Activated naive CD8-positive, alpha-beta T cell treated with anti-CD3 and anti-CD28 coated beads, Interleukin-2, amount 50 U/mL, for 24 hours (primary cell): Measurements from ENCODE around the gene PKN1.
A peak's percentile ranks its signal among the peaks of the same experiment; 100 is the strongest.
"Not testable (repeated sequence)": the region's sequence is repeated elsewhere in the genome, so short reads cannot be mapped to it uniquely, and the experiment has no call there.

Experiments used
- ATAC-seq: fragments of 150-1000 bp; cut with Tn5 transposase; one replicate; pipeline ENCODE4 v1.10.0; 2021
- DNase-seq: peaks from one replicate; pipeline ENCODE4 v3.0.0; 2021
- H3K27ac Mint-ChIP-seq: one replicate; pipeline ENCODE4 v1.8.0; 2021; ENCODE audit warnings: mild to moderate bottlenecking, mixed read lengths
- H3K27me3 Mint-ChIP-seq: one replicate; pipeline ENCODE4 v1.8.0; 2021; ENCODE audit warnings: mixed read lengths
- H3K36me3 Mint-ChIP-seq: one replicate; pipeline ENCODE4 v1.8.0; 2021; ENCODE audit warnings: low read depth, mixed read lengths
- H3K4me1 Mint-ChIP-seq: one replicate; pipeline ENCODE4 v1.8.0; 2021; ENCODE audit warnings: mixed read lengths
- H3K4me3 Mint-ChIP-seq: one replicate; pipeline ENCODE4 v1.8.0; 2021; ENCODE audit warnings: mild to moderate bottlenecking, moderate library complexity, mixed read lengths
- H3K9me3 Mint-ChIP-seq: one replicate; pipeline ENCODE4 v1.8.0; 2021; ENCODE audit warnings: mixed read lengths

Gene PKN1

GRCh38 chr19:14494411-14494810 lies 61.3 kb downstream of the PKN1 start:
- Mint-ChIP-seq H3K4me1 (peaks cover 18% of the 10 kb centered on the region), H3K27me3 (peaks cover 2% of the 10 kb centered on the region), H3K4me3 (peak overlapping the region; percentile 55), H3K36me3 (peaks cover 3% of the 10 kb centered on the region), H3K9me3 (no peaks in the 10 kb centered on the region), H3K27ac (no peak overlapping the region)
- ATAC-seq = no peak
- no peak for DNase-seq

DNA sequence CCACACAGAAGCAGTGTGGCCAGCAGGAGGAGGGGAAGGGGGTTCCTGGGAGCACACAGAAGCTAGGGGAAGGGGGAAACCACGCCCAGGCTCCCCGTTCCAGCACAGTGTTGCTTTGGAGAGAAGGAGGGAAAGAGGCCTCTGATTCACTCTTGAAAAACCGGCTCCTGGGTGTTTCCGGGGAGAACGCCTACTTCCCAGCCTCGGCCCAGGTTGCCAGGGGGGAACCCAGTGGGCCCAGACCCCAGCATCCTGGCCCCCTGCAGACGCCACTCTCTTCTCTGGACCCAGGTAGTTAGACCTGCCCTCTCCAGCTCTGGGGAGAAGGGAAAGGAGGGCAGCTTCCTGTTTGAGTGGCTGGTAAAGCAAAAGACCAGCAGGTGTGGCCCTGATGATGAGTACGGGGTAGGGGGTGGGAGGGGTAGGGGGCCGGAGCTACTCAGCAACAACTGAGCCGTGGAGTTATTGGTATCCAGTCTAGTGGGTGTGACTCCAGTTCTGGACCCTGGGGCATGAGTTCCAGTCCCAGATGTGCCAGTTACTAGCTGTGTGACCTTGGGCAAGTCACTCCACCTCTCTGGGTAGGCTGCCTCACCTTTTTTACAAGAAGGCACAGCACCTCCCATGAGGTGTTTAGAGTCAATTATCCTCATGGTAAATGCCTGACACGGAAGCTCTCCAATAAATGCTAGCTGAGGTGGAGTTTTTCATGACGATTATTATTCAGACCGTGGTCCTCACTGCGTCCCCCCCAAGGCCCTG lies 62.0 kb downstream of the PKN1 start:
- peak overlapping the region; percentile 78 for H3K27ac Mint-ChIP-seq
- ATAC-seq (no peak), DNase-seq (no peak)
- H3K4me1 Mint-ChIP-seq = peaks cover 18% of the 10 kb centered on the region
- H3K36me3 Mint-ChIP-seq = no peaks in the 10 kb centered on the region
- H3K27me3 Mint-ChIP-seq = peaks cover 2% of the 10 kb centered on the region
- peak overlapping the region; percentile 79 for H3K4me3 Mint-ChIP-seq
- no peaks in the 10 kb centered on the region for H3K9me3 Mint-ChIP-seq

DNA sequence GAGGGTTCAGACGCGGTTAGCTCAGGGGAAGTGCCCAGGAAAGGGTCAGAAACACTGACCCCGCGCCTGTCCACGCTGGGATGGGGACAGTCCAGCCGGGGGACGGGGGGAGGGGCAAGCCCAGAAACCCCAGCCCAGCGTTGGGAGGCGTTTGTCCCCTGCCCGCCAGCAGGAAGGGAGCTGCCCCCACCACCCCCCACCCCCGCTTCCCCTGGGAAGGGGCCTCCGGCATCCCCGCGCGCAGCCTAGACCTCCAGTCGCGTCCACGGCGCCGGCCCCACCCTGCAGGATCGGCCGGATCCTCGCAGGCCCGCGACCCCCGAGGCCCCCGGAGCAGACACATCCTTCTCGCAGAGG lies 62.5 kb downstream of the PKN1 start:
- H3K9me3 Mint-ChIP-seq = no peaks in the 10 kb centered on the region
- H3K27me3 Mint-ChIP-seq = peaks cover 2% of the 10 kb centered on the region
- H3K27ac Mint-ChIP-seq = peak overlapping the region; percentile 78
- H3K4me3 Mint-ChIP-seq = peak overlapping the region; percentile 79
- ATAC-seq = no peak
- H3K4me1 Mint-ChIP-seq = peaks cover 18% of the 10 kb centered on the region
- H3K36me3 Mint-ChIP-seq = no peaks in the 10 kb centered on the region
- DNase-seq = no peak

DNA sequence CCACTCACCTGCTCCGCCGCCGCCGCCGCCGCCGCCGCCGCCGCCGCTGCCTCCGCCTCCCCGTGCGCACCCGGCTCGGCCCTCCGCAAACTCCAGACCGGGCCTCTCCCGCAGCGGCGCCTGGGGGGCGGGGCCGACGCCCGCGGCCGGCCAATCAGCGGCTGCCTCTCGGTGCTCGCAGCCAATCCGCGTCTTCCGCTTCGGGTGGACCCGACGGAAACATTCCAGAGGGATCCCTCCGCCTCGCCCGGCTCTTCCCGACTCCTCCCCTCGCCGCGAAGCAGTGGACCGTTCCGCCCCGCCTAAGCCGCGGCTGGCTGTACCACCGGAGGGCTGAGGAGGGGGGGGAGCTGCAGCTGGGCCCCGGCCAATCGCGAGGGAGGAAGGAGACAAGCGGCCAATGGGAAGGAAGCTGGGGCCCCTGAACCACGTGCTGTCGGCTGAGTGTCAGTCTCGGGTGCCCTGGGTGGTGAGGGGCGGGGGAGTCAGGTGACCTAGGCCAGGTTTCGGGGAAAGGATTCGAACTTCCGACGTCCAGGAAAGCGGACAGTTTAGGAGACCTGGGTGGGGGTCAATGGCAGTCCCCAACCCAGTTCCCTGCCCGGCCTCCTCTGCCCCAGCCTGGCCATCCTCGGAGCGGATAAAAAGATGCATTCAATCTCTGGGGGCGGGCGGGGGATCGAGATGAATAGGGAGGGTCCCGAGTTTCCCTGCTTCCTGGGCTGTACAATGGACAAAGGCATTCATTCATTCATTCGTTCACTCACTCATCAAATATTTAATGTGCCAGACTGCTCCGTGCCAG lies 63.1 kb downstream of the PKN1 start, which contains the start of gene GIPC1:
Gene GIPC1 (minus strand): TSS at position 99 of the 805 bp plus-strand sequence. CDS start 13,151 bp downstream, outside the sequence.
- Mint-ChIP-seq H3K27me3 (peaks cover 2% of the 10 kb centered on the region), H3K4me1 (peaks cover 18% of the 10 kb centered on the region), H3K27ac (peak within 1 kb of the TSS; percentile 78), H3K36me3 (no peaks in the 10 kb centered on the region), H3K9me3 (no peaks in the 10 kb centered on the region), H3K4me3 (peak within 1 kb of the TSS; percentile 79)
- ATAC-seq (peak; percentile 89), DNase-seq (peak; percentile 85)

DNA sequence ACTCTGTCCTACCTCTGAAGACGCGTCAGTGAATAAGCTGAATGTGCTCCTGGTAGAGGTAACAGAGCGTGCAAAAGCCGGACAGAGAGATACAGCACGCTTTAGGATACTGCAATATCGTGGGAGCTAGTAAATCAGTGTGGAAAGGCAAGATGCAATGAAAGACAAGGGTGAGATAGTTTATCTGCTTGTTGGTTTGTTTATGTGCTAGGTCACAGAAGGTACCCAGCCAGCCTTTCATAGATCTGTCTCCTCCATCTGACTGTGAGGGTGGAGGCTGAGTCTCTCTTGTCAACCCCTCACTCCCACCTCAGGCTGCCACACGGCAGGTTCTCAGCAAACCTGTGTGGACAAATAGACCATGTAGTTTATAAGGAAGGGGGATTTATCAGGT lies 63.7 kb downstream of the PKN1 start:
- peak overlapping the region; percentile 48 for H3K27ac Mint-ChIP-seq
- no peaks in the 10 kb centered on the region for H3K36me3 Mint-ChIP-seq
- H3K27me3 Mint-ChIP-seq = peaks cover 2% of the 10 kb centered on the region
- H3K4me1 Mint-ChIP-seq = peaks cover 18% of the 10 kb centered on the region
- DNase-seq = no peak
- ATAC-seq = no peak
- H3K9me3 Mint-ChIP-seq = no peaks in the 10 kb centered on the region
- peak overlapping the region; percentile 79 for H3K4me3 Mint-ChIP-seq

DNA sequence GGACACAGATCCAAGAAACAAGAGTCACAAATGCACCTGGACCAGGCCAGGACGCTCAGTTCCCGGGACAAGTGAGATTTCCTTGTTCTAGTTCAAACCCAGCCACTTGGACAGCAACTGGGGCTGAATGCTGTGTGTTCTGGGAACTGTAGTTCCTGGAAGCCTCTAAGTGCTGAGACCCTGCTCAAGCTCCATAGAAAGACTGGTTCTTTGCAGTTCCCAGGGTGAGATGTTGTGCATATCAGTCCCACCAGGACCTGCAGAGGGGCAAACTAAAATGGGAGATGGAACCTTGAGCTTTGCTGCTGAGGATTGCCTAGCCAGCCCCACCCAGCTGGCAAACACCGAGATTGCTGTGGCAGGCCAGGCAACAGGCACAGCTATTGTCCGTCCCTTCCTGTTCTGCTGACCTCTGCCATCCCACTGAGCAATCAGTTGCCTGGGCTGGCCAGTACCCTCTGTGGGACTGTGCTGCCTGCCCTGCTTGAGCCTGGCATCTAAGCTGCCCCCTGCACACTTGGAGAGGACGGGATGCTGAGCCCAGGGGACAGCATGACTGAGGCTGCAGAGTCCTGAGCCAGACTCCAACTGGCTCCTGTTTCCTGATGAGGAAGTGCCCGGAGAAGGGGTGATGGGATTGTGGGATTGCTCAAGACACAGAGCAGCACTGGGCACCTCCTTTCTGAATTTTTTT lies 64.3 kb downstream of the PKN1 start:
- DNase-seq (no peak), ATAC-seq (no peak)
- Mint-ChIP-seq H3K4me1 (peaks cover 18% of the 10 kb centered on the region), H3K36me3 (no peaks in the 10 kb centered on the region), H3K27ac (peak overlapping the region; percentile 48), H3K9me3 (no peaks in the 10 kb centered on the region), H3K4me3 (peak overlapping the region; percentile 79), H3K27me3 (peaks cover 2% of the 10 kb centered on the region)

DNA sequence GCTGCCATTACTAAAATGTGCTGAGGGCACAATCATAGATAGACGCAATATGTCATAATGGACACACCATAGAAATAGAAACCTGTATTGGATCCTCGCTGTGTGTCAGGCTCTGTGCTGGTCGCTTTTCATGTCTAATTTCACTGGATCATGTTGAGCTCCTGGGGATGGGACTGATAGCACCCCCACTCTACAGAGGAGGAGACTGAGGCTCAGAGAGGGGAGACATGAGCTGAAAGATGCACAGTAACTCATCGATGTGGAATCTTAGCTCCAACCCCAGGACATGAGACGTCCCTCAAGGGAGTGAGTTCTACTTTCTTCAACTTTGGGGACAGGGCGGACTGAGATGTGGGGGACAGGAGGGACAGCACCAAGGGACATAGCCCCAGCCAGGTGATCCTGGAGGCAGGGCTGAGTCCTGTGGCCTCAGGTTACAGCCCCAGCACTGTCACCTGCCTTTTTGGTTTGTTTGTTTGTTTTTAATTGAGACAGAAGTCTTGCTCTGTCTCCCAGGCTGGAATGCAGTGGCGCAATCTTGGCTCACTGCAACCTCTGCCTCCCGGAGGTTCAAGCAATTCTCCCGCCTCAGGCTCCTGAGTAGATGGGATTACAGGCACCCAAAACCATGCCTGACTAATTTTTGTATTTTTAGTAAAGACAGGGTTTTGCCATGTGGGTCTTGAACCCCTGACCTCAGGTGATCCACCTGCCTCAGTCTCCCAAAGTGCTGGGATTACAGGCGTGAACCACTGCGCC lies 69.4 kb downstream of the PKN1 start:
- DNase-seq = no peak
- H3K4me1 Mint-ChIP-seq = peaks cover 31% of the 10 kb centered on the region
- H3K27me3 Mint-ChIP-seq = peaks cover 2% of the 10 kb centered on the region
- ATAC-seq = no peak
- no peak overlapping the region for H3K27ac Mint-ChIP-seq
- no peaks in the 10 kb centered on the region for H3K36me3 Mint-ChIP-seq
- H3K4me3 Mint-ChIP-seq = no peak overlapping the region
- H3K9me3 Mint-ChIP-seq = no peaks in the 10 kb centered on the region

DNA sequence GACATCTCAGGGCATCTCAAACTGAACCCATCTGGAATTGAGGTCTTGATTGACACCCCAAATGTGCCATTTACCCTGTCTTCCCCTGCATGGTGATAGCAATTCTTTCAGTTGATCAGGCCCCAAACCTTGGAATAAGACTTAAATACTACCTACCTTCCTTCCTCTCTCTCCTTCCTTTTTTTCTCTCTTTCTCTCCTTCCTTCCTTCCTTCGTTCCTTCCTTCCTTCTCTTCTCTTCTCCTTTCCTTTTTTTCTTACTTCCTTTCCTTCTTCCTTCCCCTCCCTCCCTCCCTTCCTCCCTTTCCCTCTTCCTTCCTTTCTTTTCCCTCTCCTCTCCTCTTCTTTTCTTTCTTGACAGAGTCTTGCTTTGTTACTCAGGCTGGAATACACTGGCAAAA lies 70.2 kb downstream of the PKN1 start:
- no peaks in the 10 kb centered on the region for H3K27me3 Mint-ChIP-seq
- peak overlapping the region; percentile 25 for H3K27ac Mint-ChIP-seq
- H3K4me1 Mint-ChIP-seq = peaks cover 37% of the 10 kb centered on the region
- DNase-seq = no peak
- H3K36me3 Mint-ChIP-seq = no peaks in the 10 kb centered on the region
- H3K9me3 Mint-ChIP-seq = no peaks in the 10 kb centered on the region
- H3K4me3 Mint-ChIP-seq = no peak overlapping the region
- ATAC-seq = no peak

- H3K27me3 Mint-ChIP-seq, DNase-seq, H3K4me3 Mint-ChIP-seq, H3K27ac Mint-ChIP-seq, H3K36me3 Mint-ChIP-seq, ATAC-seq, H3K9me3 Mint-ChIP-seq: not testable (repeated sequence)
- peaks cover 44% of the 10 kb centered on the region for H3K4me1 Mint-ChIP-seq
Measured at GRCh38 chr19:14504575-14504974, 71.5 kb downstream of the PKN1 start.

DNA sequence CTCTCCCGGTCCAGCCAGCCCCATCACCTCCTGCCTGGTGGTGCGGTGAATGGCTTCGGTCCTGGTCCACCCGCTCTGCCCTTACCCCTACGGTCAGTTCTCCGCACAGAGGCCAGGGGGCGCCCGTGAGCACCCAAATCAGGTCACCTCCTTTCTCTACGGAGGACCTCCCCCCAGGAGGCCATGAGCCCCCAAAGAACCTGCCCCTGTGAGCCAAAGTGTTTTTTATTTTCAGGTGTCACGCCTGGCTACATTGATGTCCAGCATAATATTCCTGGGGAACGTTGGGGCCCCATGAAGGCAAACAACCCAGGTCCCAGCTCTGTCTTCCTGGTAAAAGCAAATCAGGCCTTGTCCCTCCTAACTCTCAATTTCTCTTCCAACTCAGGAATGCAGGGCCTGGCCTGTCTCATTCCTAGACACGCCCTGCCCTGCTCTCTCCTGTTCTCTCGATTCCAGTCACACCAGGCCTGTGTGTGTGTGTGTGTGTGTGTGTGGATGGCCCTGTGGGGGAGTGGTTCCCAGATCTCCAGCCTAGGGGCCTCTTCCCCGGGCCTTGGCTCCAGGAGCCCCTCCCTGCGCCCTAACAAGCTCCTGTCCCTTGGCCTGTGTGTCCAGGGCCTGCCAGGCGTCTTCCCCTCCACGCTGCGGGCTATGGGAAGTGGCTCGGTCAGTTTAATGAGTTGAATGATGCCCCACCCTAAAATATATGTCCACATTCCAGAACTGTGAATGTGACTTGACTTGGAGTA lies 72.6 kb downstream of the PKN1 start:
- Mint-ChIP-seq H3K36me3 (no peaks in the 10 kb centered on the region), H3K9me3 (no peaks in the 10 kb centered on the region), H3K27me3 (no peaks in the 10 kb centered on the region), H3K4me1 (peaks cover 50% of the 10 kb centered on the region), H3K4me3 (no peak overlapping the region), H3K27ac (no peak overlapping the region)
- ATAC-seq = peak; percentile 68
- peak; percentile 84 for DNase-seq

GRCh38 chr19:14507704-14508542 lies 74.8 kb downstream of the PKN1 start:
- Mint-ChIP-seq H3K4me3 (no peak overlapping the region), H3K36me3 (no peaks in the 10 kb centered on the region), H3K4me1 (peaks cover 58% of the 10 kb centered on the region), H3K27me3 (no peaks in the 10 kb centered on the region), H3K9me3 (no peaks in the 10 kb centered on the region), H3K27ac (peak overlapping the region; percentile 62)
- no peak for DNase-seq
- no peak for ATAC-seq

GRCh38 chr19:14510311-14511228 lies 77.5 kb downstream of the PKN1 start:
- Mint-ChIP-seq H3K27ac (no peak overlapping the region), H3K27me3 (no peaks in the 10 kb centered on the region), H3K4me3 (no peak overlapping the region), H3K36me3 (peaks cover 18% of the 10 kb centered on the region), H3K9me3 (no peaks in the 10 kb centered on the region), H3K4me1 (peaks cover 58% of the 10 kb centered on the region)
- DNase-seq (no peak), ATAC-seq (no peak)
